Left forelimb (tissue), 1 donor: ENCODE data around the gene POPDC2.
"Not testable (repeated sequence)": the region's sequence is repeated elsewhere in the genome, so short reads cannot be mapped to it uniquely, and the experiment has no call there.

Source experiments
- DNase-seq: peaks from one replicate; pipeline ENCODE4 v3.0.0-alpha.2; 2018; ENCODE audit warnings: low spot score

POPDC2 gene, protein sequence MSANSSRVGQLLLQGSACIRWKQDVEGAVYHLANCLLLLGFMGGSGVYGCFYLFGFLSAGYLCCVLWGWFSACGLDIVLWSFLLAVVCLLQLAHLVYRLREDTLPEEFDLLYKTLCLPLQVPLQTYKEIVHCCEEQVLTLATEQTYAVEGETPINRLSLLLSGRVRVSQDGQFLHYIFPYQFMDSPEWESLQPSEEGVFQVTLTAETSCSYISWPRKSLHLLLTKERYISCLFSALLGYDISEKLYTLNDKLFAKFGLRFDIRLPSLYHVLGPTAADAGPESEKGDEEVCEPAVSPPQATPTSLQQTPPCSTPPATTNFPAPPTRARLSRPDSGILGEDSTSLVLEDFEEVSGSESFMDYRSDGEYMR

DNA sequence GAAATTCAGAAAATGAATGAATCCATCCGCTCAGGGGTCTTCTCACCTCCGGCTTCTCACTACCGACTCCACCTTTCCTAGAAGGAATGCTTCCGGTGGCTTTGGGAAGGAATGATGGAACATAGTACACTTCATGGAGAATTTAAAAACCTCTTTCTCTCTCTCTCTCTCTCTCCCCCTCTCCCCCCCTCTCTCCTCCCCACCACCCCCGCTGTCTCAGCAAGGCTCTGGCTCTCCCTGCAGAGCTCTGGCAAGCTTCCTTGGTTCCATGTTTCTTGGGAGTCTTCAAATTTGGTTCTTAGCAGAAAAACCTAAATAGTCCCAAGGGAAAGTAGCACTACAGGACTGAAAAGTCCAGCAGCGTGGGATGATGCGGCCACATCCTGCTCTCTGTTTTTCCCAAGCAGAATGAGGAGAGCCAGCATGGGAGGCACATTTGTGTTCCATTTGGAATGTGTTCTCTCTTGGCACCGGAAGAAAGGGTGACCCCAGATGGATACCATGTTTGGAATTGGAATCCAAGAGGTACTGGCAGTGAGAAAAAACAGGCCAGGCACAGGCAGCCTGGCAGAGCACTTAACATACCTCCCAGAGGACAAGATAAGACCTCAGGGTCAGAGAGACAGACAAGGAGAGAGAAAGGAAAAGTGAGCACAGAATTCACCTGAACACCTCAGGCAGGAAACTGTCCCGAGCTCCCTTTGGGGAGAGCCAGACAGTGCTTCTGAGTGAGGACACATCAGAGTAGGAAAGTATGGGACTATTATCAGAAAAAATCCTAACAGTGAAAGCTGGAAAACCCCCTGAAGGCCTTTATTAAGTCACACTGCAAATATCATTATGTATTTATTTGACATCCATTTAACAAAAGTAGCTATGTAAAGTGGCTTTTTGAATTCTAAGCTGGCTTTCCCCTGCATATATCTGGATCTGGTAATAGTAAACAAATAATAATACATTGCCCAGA is at the start of gene POPDC2:
POPDC2 (minus strand) TSS at position 116 of the 967 bp plus-strand sequence. CDS start 166 bp downstream, outside the sequence.
- DNase-seq: no peak

DNA sequence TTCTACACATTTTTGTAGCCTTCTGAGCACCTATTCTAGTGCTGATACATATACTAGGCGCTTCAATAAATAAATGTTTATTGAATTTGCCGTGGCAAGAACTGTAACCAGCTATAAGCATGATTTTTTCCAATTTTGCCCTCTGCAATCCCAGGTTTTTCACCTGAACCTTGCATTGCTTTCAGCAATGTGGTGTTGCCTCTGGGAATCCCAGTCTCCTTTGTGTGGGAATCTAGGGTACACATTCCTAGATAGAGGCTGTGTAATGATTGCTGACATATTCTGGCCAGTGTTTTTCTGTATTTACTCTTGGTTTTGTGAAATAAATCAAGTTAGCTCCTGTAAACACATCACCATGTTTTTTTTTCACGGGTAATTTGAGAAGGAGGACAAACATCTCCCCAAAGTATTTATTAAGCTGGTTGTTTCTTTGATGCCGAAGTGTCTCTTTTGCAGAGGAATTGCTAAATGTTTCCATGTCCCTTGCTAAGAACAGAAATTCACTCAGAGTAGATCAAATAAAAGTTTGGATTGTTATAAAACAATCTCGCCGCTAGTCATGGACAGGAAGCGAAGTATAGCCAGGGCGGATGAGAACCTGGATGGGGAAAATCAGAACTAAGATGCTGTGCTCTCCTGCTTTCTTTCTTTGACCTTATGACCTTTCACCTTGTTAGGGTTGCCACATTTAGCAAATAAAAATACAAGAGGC is 43.6 kb upstream of the POPDC2 start:
- no peak for DNase-seq

DNA sequence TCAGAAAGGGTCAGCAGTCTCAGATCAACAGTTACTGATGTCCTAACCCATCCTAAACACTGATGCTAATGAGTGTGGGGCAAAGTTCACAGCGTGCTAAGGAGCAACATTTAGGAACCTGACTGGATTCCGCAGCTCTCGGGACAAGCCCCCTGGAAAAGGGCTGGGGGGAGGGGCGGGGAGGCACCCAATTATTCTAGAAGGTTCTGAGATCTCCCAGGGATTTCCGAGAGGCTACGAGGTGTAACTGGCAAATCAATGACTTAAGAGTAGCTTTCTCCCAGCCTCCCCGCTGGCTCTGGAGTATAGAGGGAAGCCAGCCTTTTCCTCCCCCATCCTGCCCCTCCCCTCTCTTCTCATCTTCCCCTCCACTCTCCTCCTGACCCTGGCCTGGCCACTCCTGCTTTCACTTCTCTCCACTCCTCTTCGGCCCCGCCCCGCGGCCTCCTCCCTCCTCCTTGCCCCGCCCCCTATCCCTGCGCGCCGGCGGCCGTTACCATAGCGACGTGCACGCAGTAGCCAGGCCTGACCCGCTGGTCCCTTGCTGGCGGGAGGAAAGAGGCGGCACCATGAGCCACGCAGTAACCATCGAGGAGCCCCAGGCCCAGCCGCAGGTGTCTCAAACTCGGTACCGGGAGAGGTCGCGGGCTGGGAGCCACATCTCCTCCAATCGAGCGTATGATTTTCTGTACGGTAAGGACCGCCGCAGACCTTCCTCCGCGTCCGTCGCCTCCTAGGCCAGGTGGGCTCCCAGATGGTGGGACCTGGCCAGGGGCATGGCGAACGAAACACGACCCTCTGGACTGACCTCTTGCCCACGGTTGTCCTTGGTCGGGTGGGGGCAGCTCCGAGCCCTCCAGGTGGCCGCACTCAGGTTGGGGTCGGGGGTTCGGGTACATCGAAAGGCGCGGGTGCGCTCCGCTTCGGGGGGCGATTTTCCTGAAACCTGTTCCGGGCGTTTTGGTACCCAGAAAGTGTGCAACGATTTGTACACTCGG is 42.4 kb upstream of the POPDC2 start, which contains the start of gene CFAP91:
CFAP91 (plus strand) TSS at position 493 of the 998 bp plus-strand sequence; CDS start at position 570, 77 bp downstream.
- DNase-seq: peak; percentile 93

DNA sequence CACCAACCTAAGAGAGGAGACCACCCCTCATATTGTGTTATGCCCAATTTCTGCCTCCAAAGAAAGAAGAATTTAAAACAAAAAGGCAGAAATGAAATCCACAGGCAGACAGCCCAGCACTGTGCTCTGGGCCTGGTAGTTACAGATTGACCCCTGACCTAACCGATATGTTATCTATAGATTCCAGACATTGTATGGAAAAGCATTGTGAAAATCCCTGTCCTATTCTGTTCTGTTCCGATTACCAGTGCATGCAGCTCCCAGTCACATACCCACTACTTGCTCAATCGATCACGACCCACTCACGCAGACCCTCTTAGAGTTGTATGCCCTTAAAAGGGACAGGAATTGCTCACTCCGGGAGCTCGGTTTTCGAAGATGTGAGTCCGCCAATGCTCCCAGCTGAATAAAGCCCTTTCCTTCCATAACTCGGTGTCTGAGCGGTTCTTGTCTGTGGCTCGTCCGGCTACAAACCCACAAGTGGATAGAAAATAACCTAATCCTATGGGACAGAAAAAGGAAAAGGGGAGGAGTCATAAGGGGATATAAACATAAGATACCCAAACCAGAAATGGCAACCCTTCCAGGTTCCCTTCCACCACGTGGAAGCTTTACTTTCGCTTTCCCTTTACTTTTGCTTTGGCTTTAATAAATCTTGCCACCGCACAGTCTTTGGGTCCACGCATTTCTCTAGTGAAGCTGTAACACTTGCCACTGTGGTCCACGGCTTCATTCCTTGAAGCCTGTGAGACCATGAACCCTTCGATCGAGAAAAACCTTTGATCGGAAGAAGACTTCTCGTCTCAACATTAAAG is 40.7 kb upstream of the POPDC2 start:
- no peak for DNase-seq

DNA sequence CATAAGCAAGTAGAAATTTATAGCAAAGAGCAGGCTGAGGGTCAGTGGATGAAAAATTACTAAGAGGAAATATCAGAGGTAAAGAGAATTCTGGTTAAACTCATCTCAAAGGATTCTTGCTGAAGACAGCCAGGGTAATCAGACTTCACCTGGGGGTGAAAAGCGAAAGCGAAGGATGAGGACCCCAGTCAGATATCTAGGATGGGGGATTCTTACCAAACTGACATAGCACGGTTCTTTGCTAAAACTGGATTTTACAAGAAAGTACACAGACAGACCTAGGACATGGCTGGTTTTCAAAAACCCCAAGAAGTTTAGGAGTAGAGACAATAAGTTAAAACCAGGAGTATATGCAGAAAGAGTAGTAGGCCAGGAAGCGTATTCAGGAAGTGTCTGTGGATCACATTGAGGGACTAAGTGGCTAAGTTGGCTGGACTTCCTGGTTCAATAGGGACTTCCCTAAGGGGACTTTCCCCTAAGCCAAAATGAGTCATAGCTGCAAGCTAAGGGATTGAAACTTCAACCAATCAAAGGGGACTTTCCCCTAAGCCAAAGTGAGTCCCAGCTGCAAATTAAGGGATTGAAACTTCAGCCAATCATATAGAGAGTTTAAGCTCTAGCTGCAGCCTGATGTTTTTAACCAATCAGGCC is 40.0 kb upstream of the POPDC2 start:
- no peak for DNase-seq

DNA sequence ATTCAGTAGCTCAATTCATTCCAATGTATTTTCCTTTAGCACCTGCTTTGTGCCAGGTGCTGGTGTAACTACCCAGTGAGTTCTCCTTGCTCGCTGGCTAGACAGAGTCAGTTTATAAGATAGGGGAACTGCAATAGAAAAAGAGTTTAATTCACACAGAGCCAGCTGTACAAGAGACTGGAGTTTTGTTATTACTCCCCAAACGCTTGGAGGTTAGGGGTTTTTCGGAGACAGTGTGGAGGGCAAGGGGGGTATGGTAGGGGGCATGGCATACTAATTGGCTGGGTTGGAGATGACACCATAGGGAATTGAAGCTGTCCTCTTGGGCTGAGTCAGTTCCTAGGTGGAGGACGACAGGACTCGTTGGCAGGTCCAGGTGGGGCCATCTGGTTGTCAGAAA is 37.0 kb upstream of the POPDC2 start:
- no peak for DNase-seq

DNA sequence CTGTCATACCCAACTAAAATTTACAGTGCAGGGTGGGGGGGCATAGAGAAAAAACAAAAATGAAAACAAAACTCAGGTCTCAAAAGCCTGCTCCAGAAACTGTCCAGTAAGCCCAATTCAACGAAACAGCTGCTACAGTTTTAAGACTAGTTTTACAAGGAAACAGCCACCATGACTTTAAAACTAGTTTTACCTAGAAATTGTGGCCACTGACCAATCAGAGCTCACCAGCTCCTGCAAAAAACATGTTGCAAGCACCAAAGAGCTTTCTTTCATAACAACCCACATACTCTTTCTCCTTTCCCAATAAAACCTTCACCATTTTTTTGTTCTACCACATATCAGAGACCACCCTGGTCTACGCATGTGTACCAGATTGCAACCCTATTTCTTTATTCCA is 35.1 kb upstream of the POPDC2 start:
- DNase-seq: no peak

DNA sequence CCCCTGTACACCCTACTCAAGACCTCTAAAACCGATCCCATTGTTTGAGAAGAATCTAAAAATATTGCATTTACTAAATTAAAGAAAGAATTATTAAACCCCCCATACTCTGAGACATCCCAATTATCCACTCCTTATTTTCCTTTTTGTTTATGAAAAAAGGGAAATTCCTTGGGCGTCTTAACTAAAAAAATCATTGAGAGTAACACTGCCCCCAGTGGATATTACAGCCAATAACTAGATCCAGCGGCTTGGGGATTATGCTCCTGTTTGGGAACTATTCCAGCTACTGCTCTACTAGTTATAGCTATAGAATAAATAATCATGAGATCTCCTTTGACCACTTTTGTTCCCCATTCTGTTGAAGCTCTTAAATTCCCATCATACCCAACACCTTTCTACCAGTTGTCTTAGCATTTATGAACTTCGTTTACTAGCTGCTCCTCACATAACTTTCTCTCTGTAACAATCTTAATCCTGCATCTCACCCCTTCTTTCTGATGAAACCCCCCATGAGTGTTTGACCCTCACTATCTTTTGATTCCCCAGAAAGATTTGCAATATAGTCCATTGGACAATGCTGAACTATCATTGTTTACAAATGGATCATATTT is 29.8 kb upstream of the POPDC2 start:
- no peak for DNase-seq

DNA sequence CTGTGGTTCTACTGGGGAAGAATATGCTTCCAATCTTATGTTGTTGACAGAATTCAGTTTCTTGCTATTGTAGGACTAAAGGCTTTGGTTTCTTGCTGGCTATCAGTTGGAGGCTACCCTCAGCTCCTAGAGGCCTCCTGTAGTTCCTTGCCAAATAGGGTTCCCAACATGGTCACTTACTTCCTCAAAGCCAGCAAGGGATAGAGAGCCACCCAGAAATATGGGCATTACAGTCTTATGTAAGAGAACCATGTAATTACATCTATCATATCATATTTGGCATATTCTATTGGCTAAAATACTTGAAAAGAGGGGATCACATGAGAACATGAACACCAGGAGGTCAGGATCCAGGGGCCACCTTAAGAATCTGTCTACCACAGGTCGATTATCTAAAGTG is 23.0 kb upstream of the POPDC2 start:
- DNase-seq: no peak

DNA sequence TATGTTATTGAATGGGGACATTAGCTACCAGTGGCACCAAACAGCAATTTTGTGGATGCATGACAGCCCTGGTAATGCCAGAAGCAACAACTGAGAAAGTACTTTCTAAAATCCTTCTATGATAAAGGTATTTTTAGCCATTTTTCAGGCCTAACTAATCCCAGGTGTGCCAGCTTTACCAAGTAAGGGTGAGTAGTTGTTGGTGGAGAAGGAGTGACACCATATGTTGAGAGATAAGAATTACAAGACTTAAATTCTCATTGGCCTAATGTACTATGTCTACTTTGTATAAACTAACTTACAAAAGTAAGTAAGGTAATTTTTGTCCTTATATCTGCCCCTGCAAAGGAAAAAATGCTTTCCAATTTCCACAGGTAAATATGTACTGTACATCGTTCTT is 20.9 kb upstream of the POPDC2 start:
- no peak for DNase-seq

DNA sequence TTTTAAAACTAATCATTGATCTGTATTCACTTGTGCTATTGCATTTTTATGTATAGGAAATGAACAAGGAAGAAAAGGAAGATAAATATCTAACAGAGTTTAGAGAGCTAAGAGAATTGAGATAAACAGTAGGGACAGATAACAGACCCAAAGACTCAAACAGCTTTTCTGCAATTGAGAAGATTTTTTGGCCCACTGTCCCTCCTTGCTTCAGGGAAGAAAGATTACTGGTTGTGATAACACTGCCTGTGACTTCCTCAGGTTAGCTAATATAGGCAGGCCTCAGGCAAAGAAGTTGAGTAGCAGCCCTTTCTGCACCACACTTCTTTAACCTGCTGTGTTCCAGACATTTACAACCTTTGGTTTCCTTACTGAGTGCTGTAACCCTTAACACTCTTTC is 19.5 kb upstream of the POPDC2 start:
- DNase-seq: no peak

DNA sequence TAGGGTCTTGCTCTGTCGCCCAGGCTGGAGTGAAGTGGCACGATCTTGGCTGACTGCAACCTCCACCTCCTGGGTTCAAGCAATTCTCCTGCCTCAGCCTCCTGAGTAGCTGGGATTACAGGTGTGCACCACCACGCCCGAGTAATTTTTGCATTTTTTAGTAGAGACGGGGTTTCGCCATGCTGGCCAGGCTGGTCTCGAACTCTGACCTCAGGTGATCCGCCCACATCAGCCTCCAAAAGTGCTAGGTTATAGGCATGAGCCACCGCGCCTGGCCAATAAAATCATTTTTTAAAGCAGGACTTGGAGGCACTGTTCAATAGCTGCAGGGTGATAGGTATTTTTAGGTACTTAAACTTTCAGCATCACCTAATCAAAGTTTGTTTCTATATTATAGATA is 17.8 kb upstream of the POPDC2 start:
- not testable (repeated sequence) for DNase-seq

DNA sequence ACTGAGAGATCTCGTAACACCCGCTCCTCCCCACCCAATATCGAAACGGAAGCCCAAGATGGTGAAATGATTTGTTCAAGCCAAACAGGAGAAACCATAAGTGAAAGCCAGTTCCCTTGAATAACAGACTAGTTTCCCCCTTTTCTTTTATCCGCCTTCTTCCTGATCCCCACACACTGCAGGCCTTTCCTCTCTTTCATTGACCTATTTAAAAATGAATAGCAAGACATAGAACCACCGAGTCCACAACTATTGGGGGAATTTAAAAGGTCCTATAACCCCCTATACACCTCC is 17.2 kb upstream of the POPDC2 start:
- DNase-seq: no peak

DNA sequence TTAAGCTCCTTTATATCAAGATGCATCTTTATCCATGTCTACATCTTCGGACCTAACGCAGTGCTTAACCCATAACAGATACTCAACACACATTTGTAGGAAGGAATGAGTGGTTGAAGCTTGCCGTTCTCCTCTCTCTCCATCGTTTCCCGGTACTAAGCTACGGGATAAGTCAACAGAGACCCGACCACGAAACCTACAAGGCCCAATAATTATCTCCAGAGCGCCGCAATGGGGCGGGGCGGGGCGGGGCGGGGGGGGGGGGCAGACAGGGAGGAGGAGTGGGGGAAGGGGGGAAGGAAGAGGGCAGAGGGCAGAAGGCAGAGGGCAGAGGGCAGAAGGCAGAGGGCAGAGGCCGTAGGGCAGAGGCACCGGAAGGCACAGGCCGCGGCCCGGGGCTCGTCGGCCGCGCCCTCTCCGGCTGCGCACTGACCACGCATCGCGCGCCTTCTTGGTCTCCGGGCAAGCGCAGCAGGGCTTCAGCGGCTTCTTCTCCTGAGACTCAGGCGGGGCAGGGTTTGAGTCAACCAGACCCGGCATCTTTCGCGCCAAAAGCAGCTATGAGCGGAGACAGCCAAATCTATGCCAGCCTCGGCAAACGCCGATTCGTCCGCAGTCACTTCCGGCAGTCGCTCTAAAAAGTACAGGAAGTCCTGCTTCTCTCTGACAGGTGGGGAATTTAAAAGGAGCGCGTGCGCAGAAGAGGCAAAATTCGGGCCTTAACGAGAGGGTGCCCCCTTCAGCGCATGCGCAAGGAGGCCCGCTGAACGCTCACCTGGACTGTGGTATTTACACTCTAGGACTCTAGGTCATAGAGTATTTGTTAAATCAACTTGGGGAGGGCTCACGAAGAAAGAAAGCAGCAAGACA is 16.6 kb upstream of the POPDC2 start, which contains the start of gene COX17:
COX17 (minus strand) TSS at position 636 of the 870 bp plus-strand sequence; CDS start at position 540, 96 bp downstream.
- DNase-seq: peak; percentile 90

DNA sequence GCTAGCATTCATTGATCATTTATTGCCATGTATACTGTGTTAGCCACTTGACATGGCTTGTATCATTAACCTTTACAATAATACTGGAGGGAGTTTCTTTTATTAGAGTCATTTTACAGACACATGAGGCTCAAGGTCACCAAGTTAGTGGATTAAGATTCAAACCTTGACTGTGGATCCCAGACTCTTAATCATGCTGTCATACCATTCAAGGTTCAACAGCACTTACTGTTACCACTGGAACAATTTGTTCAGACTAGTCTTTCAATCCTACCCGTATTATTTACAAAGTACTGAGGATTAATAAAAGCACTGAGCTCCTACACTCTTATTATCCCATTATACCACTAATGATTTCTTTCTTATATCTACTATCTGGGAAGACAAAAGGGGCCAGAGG is 15.6 kb upstream of the POPDC2 start:
- no peak for DNase-seq

DNA sequence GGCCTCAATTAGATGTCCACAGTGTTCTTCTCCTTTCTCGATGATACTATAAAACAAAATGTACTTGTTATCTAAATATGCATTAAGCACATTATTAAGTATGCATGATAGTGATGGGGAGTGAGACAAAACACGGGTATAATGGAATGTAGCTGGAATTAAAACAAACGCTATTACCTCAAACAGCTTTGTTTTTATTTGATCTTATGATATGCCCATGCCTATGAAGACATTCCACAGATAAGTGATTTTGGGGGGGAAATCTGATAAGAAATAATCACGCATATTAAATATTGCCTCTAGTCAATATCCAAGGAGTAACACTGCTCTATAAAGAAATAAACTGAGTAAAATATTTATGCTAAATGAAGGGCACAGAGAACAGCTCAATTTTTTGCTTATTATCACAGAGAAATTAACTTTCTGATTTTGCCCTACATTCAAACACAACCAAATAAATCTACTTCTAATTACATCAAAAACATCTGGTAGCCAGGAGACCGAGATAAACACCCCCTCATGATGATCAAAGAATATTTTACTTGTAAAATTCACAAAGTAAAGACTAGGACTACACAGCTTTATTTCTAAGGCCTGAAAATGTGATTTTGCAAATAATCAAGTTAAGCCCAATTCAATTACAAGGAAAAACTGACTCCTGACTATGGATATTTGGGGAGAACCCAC is 14.9 kb upstream of the POPDC2 start:
- no peak for DNase-seq

DNA sequence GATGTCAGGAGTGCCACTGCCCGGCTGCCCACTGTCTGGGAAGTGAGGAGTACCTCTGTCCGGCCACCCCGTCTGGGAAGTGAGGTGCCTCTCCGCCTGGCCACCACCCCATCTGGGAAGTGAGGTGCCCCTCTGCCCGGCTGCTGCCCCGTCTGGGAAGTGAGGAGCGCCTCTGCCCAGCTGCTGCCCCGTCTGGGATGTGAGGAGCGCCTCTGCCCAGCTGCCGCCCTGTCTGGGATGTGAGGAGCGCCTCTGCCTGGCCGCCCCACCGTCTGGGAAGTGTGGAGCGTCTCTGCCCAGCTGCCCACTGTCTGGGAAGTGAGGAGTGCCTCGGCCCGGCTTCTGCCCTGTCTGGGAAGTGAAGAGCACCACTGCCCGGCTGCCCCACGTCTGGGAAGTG is 13.5 kb upstream of the POPDC2 start:
- no peak for DNase-seq

DNA sequence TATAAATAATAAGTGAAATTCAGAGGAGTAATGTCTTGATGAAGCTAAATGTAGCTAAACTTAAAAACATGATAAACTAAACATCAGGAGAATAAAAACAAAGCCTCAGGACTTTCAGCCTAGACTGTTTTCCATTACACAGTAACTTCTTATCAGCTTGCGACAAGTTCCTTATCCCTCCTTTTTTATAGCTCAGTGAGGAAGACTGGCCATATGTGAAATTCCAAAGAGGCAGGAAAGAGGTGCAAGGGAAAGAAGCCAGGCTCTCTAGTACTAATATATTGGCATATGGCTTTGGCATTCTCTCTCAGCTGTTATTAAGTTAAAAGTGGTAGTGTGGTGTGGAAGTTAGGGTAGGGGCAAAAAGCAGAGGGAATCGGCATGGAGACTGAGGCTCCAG is 12.4 kb upstream of the POPDC2 start:
- DNase-seq: no peak
